Smooth muscle cell of the pulmonary artery (primary cell): Measurements from ENCODE around the gene TRPT1. TPM values are rescaled to one million over a fixed set of nuclear protein-coding genes. Genes with fewer than 3 reads are reported as not detected.

Experiments
- total RNA-seq: library from RNA; depleted of rRNA; stranded (reverse); fragments of >200 nt; gene quantifications from 2 replicates; pipeline ENCODE4 v1.2.3, GENCODE V29; 2014

TRPT1 gene, protein sequence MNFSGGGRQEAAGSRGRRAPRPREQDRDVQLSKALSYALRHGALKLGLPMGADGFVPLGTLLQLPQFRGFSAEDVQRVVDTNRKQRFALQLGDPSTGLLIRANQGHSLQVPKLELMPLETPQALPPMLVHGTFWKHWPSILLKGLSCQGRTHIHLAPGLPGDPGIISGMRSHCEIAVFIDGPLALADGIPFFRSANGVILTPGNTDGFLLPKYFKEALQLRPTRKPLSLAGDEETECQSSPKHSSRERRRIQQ
- total RNA-seq, result 26.2 and 30.4 TPM in 2 replicates

GRCh38 chr11:64225608-64226506, at the start of gene TRPT1, which contains the start of gene NUDT22:
Gene TRPT1, minus strand, starts transcription at chr11:64226186. Its CDS starts 326 bp downstream, at chr11:64225860.
Gene NUDT22, plus strand, starts transcription at chr11:64226274. Its CDS starts 379 bp downstream, at chr11:64226653.

DNA sequence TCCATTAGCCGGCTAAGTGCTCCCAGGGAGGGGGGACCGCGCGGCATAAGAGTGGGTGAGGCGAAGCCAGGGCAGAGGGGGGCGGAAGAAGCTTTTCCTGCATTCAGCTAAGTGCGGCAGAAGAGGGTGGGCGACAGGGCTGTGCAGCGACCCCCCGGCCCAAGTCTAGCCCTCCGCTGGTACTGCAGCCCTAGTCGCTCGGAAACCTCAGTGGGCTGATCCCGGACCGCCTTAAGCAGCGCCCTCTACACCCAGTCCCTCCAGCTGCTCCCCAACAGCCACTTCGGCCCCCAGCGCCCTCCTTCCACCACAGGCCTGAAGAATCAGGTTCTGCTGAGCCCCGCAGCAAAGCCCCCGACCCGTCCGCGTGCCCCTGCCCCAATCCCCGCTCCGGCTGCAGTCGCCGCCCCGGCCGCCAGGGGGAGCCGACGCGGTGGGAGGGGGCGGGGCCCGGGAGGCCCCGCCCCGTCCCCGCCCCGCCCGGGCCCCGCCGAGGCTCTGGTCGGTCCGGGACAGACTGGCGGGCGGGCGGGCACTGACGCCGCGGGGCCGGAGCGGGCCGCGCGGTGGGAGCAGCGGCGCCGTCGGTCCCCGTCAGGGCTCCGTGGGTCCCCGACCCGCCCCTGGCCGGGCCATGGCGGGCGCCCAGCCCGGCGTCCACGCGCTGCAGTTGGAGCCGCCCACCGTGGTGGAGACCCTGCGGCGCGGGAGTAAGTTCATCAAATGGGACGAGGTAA, 25.2 kb upstream of the TRPT1 start, which contains the start of gene PLCB3:
PLCB3 (plus strand) TSS at position 515 of the 737 bp plus-strand sequence; CDS start at position 635, 120 bp downstream.

DNA sequence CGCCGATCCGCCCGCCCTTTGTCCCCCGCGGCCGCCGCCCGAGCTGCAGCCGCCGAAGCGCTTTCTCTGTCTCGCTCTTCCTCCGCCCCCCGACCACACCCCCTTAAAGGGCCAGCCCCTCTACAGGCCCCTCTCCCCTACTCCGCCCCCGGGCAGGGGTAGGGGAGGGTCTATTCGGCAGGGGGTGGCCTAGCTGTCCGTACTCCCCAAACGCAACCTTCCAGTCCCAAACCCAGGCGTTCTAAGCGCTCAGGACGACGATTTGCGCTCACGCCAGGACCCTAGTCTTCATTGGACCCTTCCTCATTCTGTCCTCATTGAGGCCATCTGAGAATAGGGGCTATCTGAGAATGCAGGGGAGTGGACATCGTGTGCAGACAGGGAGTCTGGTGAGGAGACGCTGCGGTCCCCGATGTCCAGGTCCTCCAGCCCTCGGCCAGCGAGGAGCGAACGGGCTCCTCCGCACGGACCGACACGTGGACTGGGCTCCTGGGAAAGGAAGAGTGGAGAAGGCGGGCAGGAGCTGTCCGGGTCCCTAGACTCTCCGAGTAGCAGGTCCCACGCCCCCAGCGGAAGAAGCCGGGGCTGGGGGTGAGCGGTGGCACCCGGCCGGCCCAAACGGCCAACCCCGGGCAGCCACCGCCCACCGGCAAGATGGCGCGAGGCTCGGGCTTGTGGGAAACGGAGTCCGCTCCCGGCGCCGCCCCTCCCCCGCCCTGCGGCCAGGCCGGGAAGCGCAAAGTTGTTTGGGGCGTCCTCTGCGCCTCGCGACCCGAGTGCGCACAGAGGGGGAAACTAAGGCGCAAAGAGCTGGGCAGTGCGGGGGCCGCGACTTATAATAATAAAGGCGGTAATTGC, 21.1 kb upstream of the TRPT1 start, which contains the start of gene PPP1R14B:
PPP1R14B (minus strand) TSS at position 73 of the 858 bp plus-strand sequence. CDS start 270 bp downstream, outside the sequence.

DNA sequence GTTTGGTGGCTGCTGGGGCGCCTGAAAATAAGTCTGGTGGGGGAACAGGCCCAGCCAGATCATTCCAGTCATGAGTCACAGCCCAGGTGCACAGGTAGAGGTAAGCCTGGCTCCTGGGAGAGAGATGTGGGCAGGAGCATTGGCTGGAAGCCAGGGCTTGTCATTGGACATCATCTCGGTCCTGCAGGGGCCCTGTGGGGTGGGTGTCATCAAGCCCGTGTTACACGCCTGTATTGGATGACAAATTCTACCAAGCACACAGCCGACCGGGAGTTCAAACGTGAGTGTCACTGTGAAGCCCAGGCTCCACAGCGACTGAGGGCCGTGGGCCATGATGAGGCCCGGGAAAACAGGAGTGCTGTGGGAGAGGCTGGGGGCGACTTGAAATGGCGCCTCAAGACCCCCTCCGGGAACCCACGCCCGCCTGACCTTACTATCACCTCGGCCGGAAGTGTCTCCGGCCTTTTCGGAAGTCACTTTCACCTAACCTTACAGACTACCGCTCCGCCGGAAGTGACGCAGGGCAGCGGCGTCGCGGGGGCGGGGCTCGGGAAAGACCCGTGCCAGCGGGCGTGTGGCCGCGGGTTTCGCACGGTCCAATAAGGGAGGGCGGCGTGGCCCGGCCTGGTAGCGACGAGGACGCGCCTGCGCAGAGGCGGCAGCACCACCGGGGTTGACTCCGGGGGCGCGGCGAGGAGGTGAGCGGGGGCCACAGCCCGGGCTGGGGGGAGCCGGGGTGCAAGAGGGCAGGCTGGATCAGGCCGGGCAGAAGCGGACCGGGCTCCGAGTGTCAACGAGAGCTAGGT, 14.7 kb upstream of the TRPT1 start, which contains the start of gene FKBP2:
FKBP2 (plus strand) TSS at position 661 of the 806 bp plus-strand sequence. CDS start 1,293 bp downstream, outside the sequence.

GRCh38 chr11:64233913-64234586, 8.1 kb upstream of the TRPT1 start, which contains the start of gene VEGFB:
Gene VEGFB, plus strand, starts transcription at chr11:64234584. Its CDS starts 250 bp downstream, at chr11:64234834.

DNA sequence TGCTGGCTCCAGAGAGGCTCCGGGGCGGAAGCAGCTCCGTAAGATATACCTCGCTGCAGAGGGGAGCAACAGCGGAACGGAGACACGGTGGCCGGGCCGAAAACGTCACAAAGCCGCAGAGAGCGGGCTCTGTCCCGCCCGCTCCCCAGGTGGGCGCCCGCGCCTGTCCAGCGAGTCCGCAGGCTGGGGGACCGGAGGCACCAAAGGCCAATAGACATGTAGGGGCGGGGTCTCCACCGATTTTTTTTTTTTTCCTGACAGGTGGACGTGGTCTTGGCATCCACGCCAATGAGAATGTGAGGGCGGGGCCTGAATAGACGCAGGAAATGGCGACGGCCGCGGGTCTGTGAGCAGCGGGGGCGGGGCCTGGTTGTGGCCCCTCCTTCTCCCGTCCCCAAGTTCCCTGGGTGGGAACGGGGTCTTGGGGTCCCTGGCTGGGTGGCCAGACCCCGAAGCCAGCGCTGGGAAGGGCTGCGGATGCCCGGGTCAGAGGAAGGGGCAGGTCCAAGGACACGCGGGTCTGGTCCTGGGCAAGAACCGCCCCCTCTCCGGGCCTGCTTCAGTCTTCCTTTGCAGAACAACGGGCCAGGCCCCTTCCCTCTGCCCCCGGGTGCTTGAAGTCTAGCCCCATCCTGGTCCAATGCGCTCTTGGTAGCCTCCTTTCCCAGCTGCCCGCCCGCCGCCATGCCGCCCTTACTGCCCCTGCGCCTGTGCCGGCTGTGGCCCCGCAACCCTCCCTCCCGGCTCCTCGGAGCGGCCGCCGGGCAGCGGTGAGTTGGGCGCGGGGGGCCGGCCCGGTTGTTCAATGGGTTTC, 4.4 kb upstream of the TRPT1 start, which contains the start of gene DNAJC4:
DNAJC4 (plus strand) TSS at position 378 of the 814 bp plus-strand sequence; CDS start at position 685, 307 bp downstream.

DNA sequence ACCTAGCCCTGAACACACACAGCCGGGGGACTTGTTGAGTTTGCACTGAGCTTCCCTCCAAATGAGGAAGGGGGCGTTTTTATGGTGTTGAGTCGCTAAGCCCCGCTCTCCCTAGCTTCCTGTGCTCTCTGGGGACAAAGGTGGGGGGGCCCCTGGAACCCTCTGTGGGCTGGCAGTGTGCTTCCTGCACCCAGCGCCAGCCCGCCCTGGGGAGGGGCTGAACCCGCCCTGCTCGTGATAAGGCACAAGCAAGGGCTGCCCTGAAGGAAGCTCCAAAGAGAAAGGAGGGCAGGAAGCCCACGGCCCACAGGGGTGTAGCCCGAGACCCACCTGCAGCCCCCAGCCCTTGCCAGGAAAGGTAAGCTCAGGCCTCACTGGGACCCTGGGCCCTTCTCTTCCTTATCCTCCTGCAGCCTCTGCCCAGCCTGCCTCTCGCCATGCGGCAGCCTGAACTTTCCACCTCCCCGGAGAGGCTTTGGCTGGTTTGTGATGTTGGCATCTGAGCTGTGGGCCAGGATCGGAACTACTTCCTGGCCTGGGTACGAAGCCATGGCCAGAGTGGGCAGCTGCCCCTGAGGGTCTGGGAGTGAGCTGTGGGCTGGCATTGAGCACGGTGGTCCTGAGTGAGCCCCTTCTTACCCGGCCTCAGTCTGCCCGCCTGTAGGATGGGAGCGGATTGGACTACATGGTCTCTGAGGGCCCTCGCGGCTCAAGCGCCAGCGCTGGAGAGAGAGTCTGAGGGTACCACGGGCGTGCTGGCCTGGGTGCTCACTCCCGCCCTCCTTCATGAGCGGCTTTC, 19.3 kb downstream of the TRPT1 start, which contains the start of gene FERMT3:
FERMT3 (plus strand) TSS at position 265 of the 799 bp plus-strand sequence. CDS start 644 bp downstream, outside the sequence.

GRCh38 chr11:64185693-64186491, 40.1 kb downstream of the TRPT1 start, which contains the start of gene STIP1:
Gene STIP1, plus strand, starts transcription at chr11:64186171. Its CDS starts 91 bp downstream, at chr11:64186262.

Other genes starting within 250 kb of the TRPT1 start
- gene OTUB1, start 239.7 kb downstream of the TRPT1 start, total RNA-seq, result 43.1 and 44.3 TPM in 2 replicates
- 0.03 and 0.07 TPM in 2 replicates for gene FLRT1, start 190.3 kb downstream of the TRPT1 start, total RNA-seq
- gene MACROD1, start 60.1 kb downstream of the TRPT1 start, total RNA-seq, result 12.6 and 19.2 TPM in 2 replicates
- 111 and 134 TPM in 2 replicates for gene STIP1, start 40.0 kb downstream of the TRPT1 start, total RNA-seq
- gene FERMT3, start 19.5 kb downstream of the TRPT1 start, total RNA-seq, result 4.1 and 21.1 TPM in 2 replicates
- 46.1 and 50.8 TPM in 2 replicates for gene NUDT22, start 88 bp upstream of the TRPT1 start, total RNA-seq
- gene DNAJC4, start 4.4 kb upstream of the TRPT1 start, total RNA-seq, result 13.2 and 14.5 TPM in 2 replicates
- gene VEGFB, start 8.4 kb upstream of the TRPT1 start, total RNA-seq, result 54.3 and 83.2 TPM in 2 replicates
- gene FKBP2, start 14.9 kb upstream of the TRPT1 start, total RNA-seq, result 80.7 and 81.8 TPM in 2 replicates
- 144 and 186 TPM in 2 replicates for gene PPP1R14B, start 20.8 kb upstream of the TRPT1 start, total RNA-seq
- gene PLCB3, start 25.3 kb upstream of the TRPT1 start, total RNA-seq, result 39.9 and 51.0 TPM in 2 replicates
- 52.2 and 56.6 TPM in 2 replicates for gene BAD, start 58.5 kb upstream of the TRPT1 start, total RNA-seq
- 14.8 and 15.1 TPM in 2 replicates for gene GPR137, start 59.7 kb upstream of the TRPT1 start, total RNA-seq
- gene KCNK4, start 65.1 kb upstream of the TRPT1 start, total RNA-seq, result 0.13 and 0.20 TPM in 2 replicates
- not detected in 2 replicates for gene CATSPERZ, start 74.2 kb upstream of the TRPT1 start, total RNA-seq
- gene ESRRA, start 79.3 kb upstream of the TRPT1 start, total RNA-seq, result 26.0 and 31.1 TPM in 2 replicates
- gene TRMT112, start 91.4 kb upstream of the TRPT1 start, total RNA-seq, result 150 and 180 TPM in 2 replicates
- gene PRDX5, start 91.9 kb upstream of the TRPT1 start, total RNA-seq, result 148 and 174 TPM in 2 replicates
- 0.85 and 1.2 TPM in 2 replicates for gene CCDC88B, start 114.0 kb upstream of the TRPT1 start, total RNA-seq
- 37.9 and 52.5 TPM in 2 replicates for gene RPS6KA4, start 133.0 kb upstream of the TRPT1 start, total RNA-seq